H1 (cell line): Measurements from ENCODE around the gene RSAD1. TPM values are rescaled to one million over a fixed set of nuclear protein-coding genes. Genes with fewer than 3 reads are reported as not detected.

Experiments
- CTCF ChIA-PET: fragments of 300-600 bp; sonication (Branson Sonifier 250); formaldehyde crosslinking; loops from one replicate; lab custom pipeline; 2021; ENCODE audit not compliant: partially characterized antibody; lab: Charles Lee
- POLR2A ChIA-PET: fragments of 300-600 bp; sonication (Branson Sonifier 250); formaldehyde crosslinking; loops from one replicate; lab custom pipeline; 2021; ENCODE audit warnings: inconsistent platforms; ENCODE audit not compliant: partially characterized antibody; lab: Charles Lee
- DNase-seq, 2 experiments: peaks; one replicate each; pipeline versions ENCODE4 v3.0.0 to v3.0.0-alpha.2; 2010 to 2022; ENCODE audit warnings: low spot score in 2 of 2, low read depth in 1 of 2, mixed read lengths in 1 of 2
- FAIRE-seq: peaks from 2 replicates; lab custom pipeline; 2011; peaks lifted over from hg19 to GRCh38; lab: Jason Lieb, UNC
- H2AFZ ChIP-seq: 2 replicates; pipeline ENCODE4 v1.8.1; 2012; ENCODE audit warnings: low read length, inconsistent platforms
- H2AK5ac ChIP-seq: 2 replicates; pipeline ENCODE4 v1.6.1; 2013; ENCODE audit warnings: low read depth, low read length
- H2BK120ac ChIP-seq: replicated peaks from 2 replicates; pipeline ENCODE3; 2013; ENCODE audit warnings: low read depth, low read length, inconsistent platforms
- H2BK12ac ChIP-seq: 2 replicates; pipeline ENCODE4 v1.6.1; 2013; ENCODE audit warnings: low read depth, low read length
- H2BK15ac ChIP-seq: 2 replicates; pipeline ENCODE4 v1.6.1; 2013; ENCODE audit warnings: low read length
- H2BK20ac ChIP-seq: 2 replicates; pipeline ENCODE4 v1.6.1; 2013; ENCODE audit warnings: low read length
- H2BK5ac ChIP-seq: 2 replicates; pipeline ENCODE4 v1.6.1; 2013; ENCODE audit warnings: low read depth, low read length
- H3K14ac ChIP-seq: 2 replicates; pipeline ENCODE4 v1.6.1; 2013; ENCODE audit warnings: inconsistent platforms; ENCODE audit not compliant: insufficient read length
- H3K18ac ChIP-seq: 2 replicates; pipeline ENCODE4 v1.6.1; 2013; ENCODE audit warnings: low read length; ENCODE audit errors: extremely low read depth
- H3K23ac ChIP-seq: 2 replicates; pipeline ENCODE4 v1.6.1; 2013; ENCODE audit warnings: inconsistent platforms; ENCODE audit not compliant: insufficient read length
- H3K23me2 ChIP-seq: 2 replicates; pipeline ENCODE4 v1.6.1; 2013; ENCODE audit warnings: low read depth, low read length
- H3K27ac ChIP-seq: 2 replicates; pipeline ENCODE4 v1.6.1; 2011; ENCODE audit warnings: low read depth, low read length, inconsistent platforms
- H3K27me3 ChIP-seq, 4 experiments: replicated peaks in 1 of 4; 1 replicate in 1 of 4; 2 replicates in 3 of 4; pipeline versions ENCODE4 v1.6.1 to v1.8.1; 2011 to 2013; ENCODE audit warnings: low read length in 3 of 4, mild to moderate bottlenecking in 3 of 4, inconsistent platforms in 2 of 4, mixed read lengths in 2 of 4, moderate library complexity in 1 of 4; ENCODE audit not compliant: control insufficient read depth in 3 of 4, insufficient read depth in 3 of 4; ENCODE audit errors: extremely low read depth in 1 of 4
- H3K36me3 ChIP-seq, 4 experiments: 2 replicates each; pipeline versions ENCODE4 v1.6.1 to v1.8.1; 2011 to 2013; ENCODE audit warnings: mild to moderate bottlenecking in 4 of 4, low read length in 3 of 4, moderate library complexity in 2 of 4, control low read depth in 1 of 4, inconsistent platforms in 1 of 4; ENCODE audit not compliant: insufficient read depth in 4 of 4, control insufficient read depth in 2 of 4
- H3K4ac ChIP-seq: replicated peaks from 2 replicates; pipeline ENCODE3; 2013; ENCODE audit warnings: low read length, low read depth, mixed read lengths, inconsistent platforms; ENCODE audit not compliant: insufficient read length
- H3K4me1 ChIP-seq, 4 experiments: replicated peaks in 1 of 4; 1 replicate in 1 of 4; 2 replicates in 3 of 4; pipeline versions ENCODE4 v1.6.1 to v1.8.1; 2011 to 2013; ENCODE audit warnings: low read length in 3 of 4, inconsistent platforms in 2 of 4, mixed read lengths in 1 of 4; ENCODE audit not compliant: insufficient read depth in 4 of 4, control insufficient read depth in 3 of 4
- H3K4me2 ChIP-seq, 2 experiments: 2 replicates each; pipeline versions ENCODE4 v1.6.1 to v1.8.1; 2011 to 2013; ENCODE audit warnings: low read depth in 2 of 2, low read length in 2 of 2, control low read depth in 1 of 2, inconsistent platforms in 1 of 2, mild to moderate bottlenecking in 1 of 2; ENCODE audit not compliant: insufficient read depth in 1 of 2
- H3K4me3 ChIP-seq, 4 experiments: fragments of 200-600, 300-600 bp in 1 of 4; sonication (generic), shearing (Covaris generic), sonication (Bioruptor Twin) in 1 of 4; 2 replicates each; pipeline versions ENCODE4 v1.5.1 to v1.8.1; 2011 to 2016; ENCODE audit warnings: low read length in 4 of 4, low read depth in 3 of 4, control low read depth in 2 of 4, inconsistent platforms in 2 of 4, mild to moderate bottlenecking in 2 of 4, mixed read lengths in 1 of 4, moderate library complexity in 1 of 4; ENCODE audit not compliant: insufficient read depth in 2 of 4; ENCODE audit errors: extremely low read depth in 1 of 4
- H3K56ac ChIP-seq: replicated peaks from 2 replicates; pipeline ENCODE3; 2013; ENCODE audit warnings: low read depth, mild to moderate bottlenecking, mixed read lengths, low read length, inconsistent platforms; ENCODE audit not compliant: insufficient read length
- H3K79me1 ChIP-seq: 2 replicates; pipeline ENCODE4 v1.6.1; 2013; ENCODE audit warnings: low read depth, low read length, control low read depth
- H3K79me2 ChIP-seq, 2 experiments: 2 replicates each; pipeline versions ENCODE4 v1.6.1 to v1.8.1; 2012 to 2013; ENCODE audit warnings: low read length in 2 of 2, mild to moderate bottlenecking in 2 of 2, inconsistent platforms in 1 of 2; ENCODE audit not compliant: insufficient read depth in 2 of 2, control insufficient read depth in 1 of 2
- H3K9ac ChIP-seq, 4 experiments: replicated peaks in 1 of 4; 1 replicate in 1 of 4; 2 replicates in 3 of 4; pipeline versions ENCODE4 v1.6.1 to v1.8.1; 2011 to 2013; ENCODE audit warnings: low read depth in 3 of 4, low read length in 3 of 4, control low read depth in 2 of 4, mild to moderate bottlenecking in 2 of 4, moderate library complexity in 2 of 4, inconsistent platforms in 1 of 4; ENCODE audit errors: extremely low read depth in 1 of 4
- H3K9me3 ChIP-seq, 2 experiments: 2 replicates each; pipeline versions ENCODE4 v1.6.1 to v1.8.1; 2012 to 2013; ENCODE audit warnings: mild to moderate bottlenecking in 2 of 2, moderate library complexity in 2 of 2, control low read depth in 1 of 2, inconsistent platforms in 1 of 2, low read depth in 1 of 2, low read length in 1 of 2, mixed read lengths in 1 of 2; ENCODE audit not compliant: insufficient read depth in 2 of 2
- H4K20me1 ChIP-seq, 2 experiments: replicated peaks in 1 of 2; 2 replicates each; pipeline versions ENCODE3 to v1.8.1; 2011 to 2013; ENCODE audit warnings: inconsistent platforms in 2 of 2, low read length in 2 of 2, mild to moderate bottlenecking in 1 of 2; ENCODE audit not compliant: insufficient read depth in 2 of 2, control insufficient read depth in 1 of 2
- H4K5ac ChIP-seq: 2 replicates; pipeline ENCODE4 v1.6.1; 2013; ENCODE audit warnings: low read length, low read depth, mixed read lengths, inconsistent platforms; ENCODE audit not compliant: insufficient read length
- H4K8ac ChIP-seq: 2 replicates; pipeline ENCODE4 v1.8.0; 2013; ENCODE audit warnings: mild to moderate bottlenecking, moderate library complexity, low read length, inconsistent platforms; ENCODE audit not compliant: insufficient read depth; ENCODE audit errors: extremely low read depth
- H4K91ac ChIP-seq: replicated peaks from 2 replicates; pipeline ENCODE3; 2013; ENCODE audit warnings: low read length, mixed read lengths, inconsistent platforms; ENCODE audit not compliant: insufficient read length
- ASH2L ChIP-seq: fragments of 200-600, 300-600 bp; sonication (generic); IDR thresholded peaks from one replicate; pipeline ENCODE4 v1.7.1; 2017; ENCODE audit warnings: low read length
- BRCA1 ChIP-seq: IDR thresholded peaks from 2 replicates; pipeline ENCODE4 v1.6.1; 2012; ENCODE audit warnings: low read depth, low read length, improper control_type of control experiment
- CHD2 ChIP-seq: IDR thresholded peaks from 2 replicates; pipeline ENCODE4 v1.6.1; 2012; ENCODE audit warnings: low read length, improper control_type of control experiment
- JUND ChIP-seq: IDR thresholded peaks from 2 replicates; pipeline ENCODE4 v1.6.1; 2011; ENCODE audit warnings: mild to moderate bottlenecking, improper control_type of control experiment, low read length
- NRF1 ChIP-seq: IDR thresholded peaks from 2 replicates; pipeline ENCODE4 v1.6.1; 2011; ENCODE audit warnings: mild to moderate bottlenecking, low read depth, low read length, improper control_type of control experiment
- SIRT6 ChIP-seq: IDR thresholded peaks from one replicate; pipeline ENCODE4 v1.7.1; 2012; ENCODE audit warnings: low read length, inconsistent platforms
- SIX5 ChIP-seq: IDR thresholded peaks from 2 replicates; pipeline ENCODE4 v1.6.1; 2011; ENCODE audit warnings: mild to moderate bottlenecking, low read depth, low read length
- SRF ChIP-seq: IDR thresholded peaks from 2 replicates; pipeline ENCODE4 v1.6.1; 2011; ENCODE audit warnings: mild to moderate bottlenecking, low read depth, low read length, moderate library complexity
- TAF1 ChIP-seq: IDR thresholded peaks from 2 replicates; pipeline ENCODE4 v1.6.1; 2011; ENCODE audit warnings: mild to moderate bottlenecking, low read depth, low read length
- TBP ChIP-seq: IDR thresholded peaks from 2 replicates; pipeline ENCODE4 v1.6.1; 2011; ENCODE audit warnings: low read depth, low read length, improper control_type of control experiment
- TEAD4 ChIP-seq: IDR thresholded peaks from 2 replicates; pipeline ENCODE4 v1.6.1; 2012; ENCODE audit warnings: low read depth, low read length, inconsistent platforms, mixed read lengths
- USF2 ChIP-seq: IDR thresholded peaks from 2 replicates; pipeline ENCODE4 v1.6.1; 2011; ENCODE audit warnings: low read length, improper control_type of control experiment
- WGBS, 2 experiments: shearing (Covaris generic) in 1 of 2; methylation state at CpG; one replicate each; pipeline versions ENCODE4 v1.1.6 to v1.1.7; 2013 to 2015; ENCODE audit warnings: low lambda C conversion rate in 2 of 2, mixed read lengths in 2 of 2, inconsistent platforms in 1 of 2, low coverage in 1 of 2, missing lambda C conversion rate in 1 of 2; ENCODE audit not compliant: insufficient replicate concordance in 2 of 2, insufficient coverage in 1 of 2, insufficient read length in 1 of 2; ENCODE audit errors: extremely low coverage in 1 of 2, missing lambda C conversion rate in 1 of 2; 5-methylcytosine and 5-hydroxymethylcytosine counted together
- polyA plus RNA-seq, 7 experiments: library from polyadenylated mRNA; depleted of rRNA in 3 of 7; stranded (reverse) in 5 of 7; unstranded in 2 of 7; fragments of >200 nt in 5 of 7; fragments of 200-250 nt in 2 of 7; gene quantifications; 1 replicate in 5 of 7; 2 replicates in 1 of 7; 4 replicates in 1 of 7; pipeline versions ENCODE4 v1.2.1 to v1.2.3, GENCODE V29; 2011 to 2013; ENCODE audit warnings: missing spikeins in 2 of 7, mixed read lengths in 2 of 7
- total RNA-seq: library from RNA; stranded (reverse); fragmentation: NEBNext Ultra II Directional; extraction: Animal tissue kit (Norgen Biotek cat#: 25700); gene quantifications from 2 replicates; pipeline ENCODE4 v1.2.1, GENCODE V29; 2021

RSAD1 gene
- total and polyA plus RNA-seq, 2 of the 8 experiments (the other 6 are each of a cell fraction or from before 2014, with no cell fraction given): 17.9 to 33.5 TPM

DNA sequence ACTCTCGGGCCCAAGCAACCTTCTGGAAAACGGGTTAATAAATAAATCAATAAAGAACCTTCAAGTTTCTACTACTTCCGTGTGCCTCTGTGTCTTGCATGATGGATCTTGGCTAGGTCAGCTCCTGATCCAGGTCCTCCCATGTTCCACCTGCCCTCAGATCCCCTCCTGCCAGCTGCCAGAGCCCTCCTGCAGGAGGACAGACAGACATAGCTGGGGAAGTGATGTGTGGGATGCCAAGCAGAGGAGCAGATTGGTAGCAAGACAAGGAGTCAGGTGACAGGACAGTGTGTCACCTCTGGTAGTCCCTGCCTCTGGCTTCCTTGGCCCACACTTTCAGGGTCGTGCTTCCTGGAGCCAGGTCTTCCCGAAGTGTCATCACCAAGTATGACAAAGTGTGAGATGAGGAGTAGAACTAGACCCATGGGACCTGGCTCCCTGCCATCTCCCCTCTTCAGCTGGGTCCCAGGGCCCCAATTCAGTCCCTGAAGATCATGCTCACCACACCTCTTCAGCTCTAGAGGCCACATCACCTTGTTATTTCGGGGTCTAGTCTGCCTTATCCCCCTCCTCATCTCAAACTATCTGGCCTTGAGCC lies 52.9 kb downstream of the RSAD1 start:
- TF ChIP-seq SRF (no peak), BRCA1 (no peak), CHD2 (no peak), JUND (no peak), NRF1 (no peak), SIRT6 (no peak), TEAD4 (no peak), SIX5 (no peak), USF2 (no peak), TBP (no peak), ASH2L (no peak), TAF1 (no peak)
- Histone ChIP-seq H3K23me2 (peaks cover 17% of the 10 kb centered on the region), H2BK5ac (no peak overlapping the region), H3K18ac (no peak overlapping the region; the same call in 1 of the 2 replicates), H4K5ac (no peak overlapping the region), H3K23ac (no peak overlapping the region), H2BK120ac (no peak overlapping the region), H3K4me1 (peaks cover 5 to 29% (median 21%) of the 10 kb centered on the region in 4 experiments), H3K9me3 (no peaks in the 10 kb centered on the region), H3K56ac (no peak overlapping the region), H3K4me2 (peak overlapping the region; percentile 96 to 99; a peak in 2 of 4 replicates), H4K20me1 (no peaks in the 10 kb centered on the region), H2BK12ac (peak overlapping the region; percentile 63; the same call in 1 of the 2 replicates), H3K79me1 (no peaks in the 10 kb centered on the region), H2BK15ac (peak overlapping the region; percentile 1; the same call in 1 of the 2 replicates), H3K79me2 (0 out of 4 replicates have a peak, but pooled peaks cover 0 to 2% of the 10 kb centered on the region in 2 experiments), H3K4ac (no peak overlapping the region), H3K9ac (no peak overlapping the region), H2AK5ac (peak overlapping the region; percentile 26; the same call in 1 of the 2 replicates), H4K8ac (no peak overlapping the region), H2BK20ac (peak overlapping the region; percentile 17; the same call in 1 of the 2 replicates), H3K36me3 (no peaks in the 10 kb centered on the region; a peak in 1 of 8 replicates), H3K14ac (no peak overlapping the region), H3K27ac (no peak overlapping the region), H2AFZ (no peak overlapping the region), H3K27me3 (peaks cover 0 to 21% (median 10%) of the 10 kb centered on the region in 4 experiments; a peak in 4 of 7 replicates), H4K91ac (peak overlapping the region; percentile 88), H3K4me3 (peak overlapping the region in 1 of 4 experiments; percentile 73; a peak in 1 of 8 replicates)
- ChIA-PET POLR2A (interaction anchor here (0.8 to 4.3 kb wide), 5 partner anchors 11 to 188 kb away, joined by 3 to 13 read pairs (median 3); partner anchors contain the start of gene LUC7L3), CTCF (interaction anchor here (0.7 to 5.2 kb wide), 16 partner anchors 9 to 543 kb away, joined by 3 to 36 read pairs (median 4); partner anchors contain the start of gene COL1A1)
- whole genome bisulfite sequencing, 2 experiments: 86% methylated on average over 6 of the region's 6 CpGs; no CpG with 5 or more reads in 1 of the 2 experiments
- FAIRE-seq (no peak), DNase-seq (no peak)
